ENCODE results near the gene SERF2. TPM values are rescaled to one million over a fixed set of nuclear protein-coding genes. Genes with fewer than 3 reads are reported as not detected.

The SERF2 gene
- total and polyA plus RNA-seq, 2 of the 13 experiments (the other 11 are each of a cell fraction or from before 2014, with no cell fraction given), result 811 to 1,257 TPM

GRCh38 chr15:43776718-43777266, 15.3 kb upstream of the SERF2 start, which contains the start of gene ELL3 (continued):
- TF ChIP-seq REPIN1 (CRISPR knock-in tag; IDR thresholded peaks at IDR 0.05; ENCODE audit: borderline replicate concordance, low read depth) (no peak), SOX6 (IDR thresholded peaks at IDR 0.05) (no peak), SOX6 (CRISPR knock-in tag; IDR thresholded peaks at IDR 0.05) (peak; percentile 2; the same call in 1 of the 2 replicates), IKZF5 (CRISPR knock-in tag; IDR thresholded peaks at IDR 0.05) (peak; percentile 51; the same call in 1 of the 2 replicates), SMARCE1 (IDR thresholded peaks at IDR 0.05; ENCODE audit: borderline replicate concordance) (no peak), TBX2 (CRISPR knock-in tag; IDR thresholded peaks at IDR 0.05; ENCODE audit: borderline replicate concordance) (no peak), BATF2 (CRISPR knock-in tag; IDR thresholded peaks at IDR 0.05) (no peak), PRMT3 (CRISPR knock-in tag; IDR thresholded peaks at IDR 0.05; ENCODE audit: borderline replicate concordance, low read depth) (no peak), ZNF883 (CRISPR knock-in tag; IDR thresholded peaks at IDR 0.05; ENCODE audit: not compliant biosample characterization) (no peak), FOXM1 (CRISPR knock-in tag; IDR thresholded peaks at IDR 0.05) (no peak), FOXA3 (CRISPR knock-in tag; IDR thresholded peaks at IDR 0.05) (no peak), GPN1 (CRISPR knock-in tag; IDR thresholded peaks at IDR 0.05; ENCODE audit: borderline replicate concordance) (no peak), ZNF891 (CRISPR knock-in tag; IDR thresholded peaks at IDR 0.05) (no peak), KMT2B (CRISPR knock-in tag; IDR thresholded peaks at IDR 0.05) (0 out of 2 replicates have a peak, but pooled peaks have one; percentile 1), ZNF619 (CRISPR knock-in tag; IDR thresholded peaks at IDR 0.05) (no peak), CENPX (CRISPR knock-in tag; IDR thresholded peaks at IDR 0.05) (no peak), NFKB2 (CRISPR knock-in tag; IDR thresholded peaks at IDR 0.05; ENCODE audit: borderline replicate concordance) (no peak), CBX2 (IDR thresholded peaks at IDR 0.05; ENCODE audit: low read depth, low read length) (no peak), CBX2 (CRISPR knock-in tag; IDR thresholded peaks at IDR 0.05; ENCODE audit: low read depth) (no peak), ZNF782 (CRISPR knock-in tag; IDR thresholded peaks at IDR 0.05; ENCODE audit: borderline replicate concordance) (no peak), TCF7 (IDR thresholded peaks at IDR 0.05; ENCODE audit: low read depth) (no peak), MYNN (CRISPR knock-in tag; IDR thresholded peaks at IDR 0.05; ENCODE audit: low read depth) (no peak), SPEN (CRISPR knock-in tag; IDR thresholded peaks at IDR 0.05; ENCODE audit: low read depth) (no peak), ZBTB7B (CRISPR knock-in tag; IDR thresholded peaks at IDR 0.05) (no peak), U2AF1 (optimal IDR thresholded peaks at IDR 0.05; ENCODE audit: low read depth, low read length) (no peak), ZNF546 (CRISPR knock-in tag; conservative IDR thresholded peaks at IDR 0.05) (peak; percentile 60), ZNF569 (CRISPR knock-in tag; IDR thresholded peaks at IDR 0.05; ENCODE audit: borderline replicate concordance) (no peak), ZBTB21 (CRISPR knock-in tag; IDR thresholded peaks at IDR 0.05) (no peak)
- TF ChIP-seq, protein P1, sequence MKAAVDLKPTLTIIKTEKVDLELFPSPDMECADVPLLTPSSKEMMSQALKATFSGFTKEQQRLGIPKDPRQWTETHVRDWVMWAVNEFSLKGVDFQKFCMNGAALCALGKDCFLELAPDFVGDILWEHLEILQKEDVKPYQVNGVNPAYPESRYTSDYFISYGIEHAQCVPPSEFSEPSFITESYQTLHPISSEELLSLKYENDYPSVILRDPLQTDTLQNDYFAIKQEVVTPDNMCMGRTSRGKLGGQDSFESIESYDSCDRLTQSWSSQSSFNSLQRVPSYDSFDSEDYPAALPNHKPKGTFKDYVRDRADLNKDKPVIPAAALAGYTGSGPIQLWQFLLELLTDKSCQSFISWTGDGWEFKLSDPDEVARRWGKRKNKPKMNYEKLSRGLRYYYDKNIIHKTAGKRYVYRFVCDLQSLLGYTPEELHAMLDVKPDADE (CRISPR knock-in tag; IDR thresholded peaks at IDR 0.05), result no peak
- TF ChIP-seq, protein P2, sequence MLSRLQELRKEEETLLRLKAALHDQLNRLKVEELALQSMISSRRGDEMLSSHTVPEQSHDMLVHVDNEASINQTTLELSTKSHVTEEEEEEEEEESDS (CRISPR knock-in tag; IDR thresholded peaks at IDR 0.05; ENCODE audit: borderline replicate concordance), result no peak
- TF ChIP-seq, protein P3, sequence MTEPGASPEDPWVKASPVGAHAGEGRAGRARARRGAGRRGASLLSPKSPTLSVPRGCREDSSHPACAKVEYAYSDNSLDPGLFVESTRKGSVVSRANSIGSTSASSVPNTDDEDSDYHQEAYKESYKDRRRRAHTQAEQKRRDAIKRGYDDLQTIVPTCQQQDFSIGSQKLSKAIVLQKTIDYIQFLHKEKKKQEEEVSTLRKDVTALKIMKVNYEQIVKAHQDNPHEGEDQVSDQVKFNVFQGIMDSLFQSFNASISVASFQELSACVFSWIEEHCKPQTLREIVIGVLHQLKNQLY (CRISPR knock-in tag; IDR thresholded peaks at IDR 0.05), result no peak

Measured in HepG2 (cell line).